Measurements from ENCODE around the gene TRABD2B.

Gene TRABD2B

DNA sequence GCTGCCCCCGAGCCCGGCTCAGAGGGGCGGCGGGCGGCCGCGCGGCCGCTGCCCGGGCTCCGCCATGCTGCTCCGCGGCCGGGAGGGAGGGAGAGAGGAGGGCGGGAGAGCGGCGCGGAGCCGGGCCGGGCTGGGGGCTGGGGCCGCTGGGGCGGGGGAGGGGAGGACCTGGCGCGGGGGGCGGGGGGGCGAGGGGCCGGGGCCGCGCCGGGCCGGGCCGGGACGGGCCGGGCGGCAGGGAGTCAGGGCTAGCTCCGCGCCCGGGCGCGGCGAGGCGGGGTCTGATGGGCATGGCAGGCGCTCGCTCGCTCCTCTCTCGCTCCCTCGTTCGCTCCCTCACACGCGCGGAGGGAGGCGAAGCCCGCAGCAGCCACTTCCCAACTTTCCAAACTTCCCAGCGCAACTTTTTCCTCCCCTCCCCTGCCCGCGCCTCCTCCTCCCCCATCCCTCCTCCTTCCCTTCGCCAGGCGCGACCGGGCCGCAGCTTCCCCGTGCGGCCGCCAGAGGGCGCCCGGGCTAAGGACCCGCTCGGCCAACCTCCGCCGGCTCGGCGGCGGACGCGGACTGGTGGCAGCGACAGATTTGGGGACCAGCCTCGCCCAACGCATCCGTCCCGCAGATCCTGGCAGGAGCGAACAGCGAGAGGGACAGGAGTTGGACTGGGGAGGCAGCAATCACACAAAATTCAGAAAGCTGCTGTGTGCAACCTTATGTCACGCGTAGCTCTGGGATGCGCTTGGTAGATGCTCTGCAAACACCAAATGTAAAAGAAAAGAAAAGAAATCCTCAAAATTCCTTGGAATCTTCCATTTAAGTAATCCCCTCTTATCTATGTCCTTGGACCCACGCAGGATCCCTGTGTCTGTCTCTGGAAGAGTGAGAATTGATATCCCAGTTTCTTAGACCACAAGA, at the start of gene TRABD2B:
TSS of gene TRABD2B (minus strand) at position 97 of the 912 bp plus-strand sequence.
- peak; percentile 62 for DNase-seq

DNA sequence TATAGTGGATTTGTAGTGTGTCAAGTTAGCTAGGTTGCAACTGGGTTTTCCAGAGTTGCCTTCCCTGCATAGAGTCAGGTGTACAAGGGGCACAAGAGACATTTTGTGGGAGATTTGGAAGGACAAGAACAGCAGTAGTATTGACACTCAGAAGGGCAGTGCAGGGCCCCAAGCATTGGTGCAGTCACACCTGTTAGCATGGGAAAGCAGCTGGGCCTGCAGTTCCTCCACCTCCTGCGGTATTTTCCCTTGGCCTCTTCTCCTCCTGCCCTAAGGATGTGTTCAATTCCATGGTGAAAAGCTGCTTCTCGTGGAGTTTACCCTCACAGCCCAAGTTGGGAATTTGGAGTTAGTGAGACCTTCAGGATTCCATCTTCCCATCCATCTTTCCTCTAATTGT, 47.1 kb upstream of the TRABD2B start:
- DNase-seq = no peak

DNA sequence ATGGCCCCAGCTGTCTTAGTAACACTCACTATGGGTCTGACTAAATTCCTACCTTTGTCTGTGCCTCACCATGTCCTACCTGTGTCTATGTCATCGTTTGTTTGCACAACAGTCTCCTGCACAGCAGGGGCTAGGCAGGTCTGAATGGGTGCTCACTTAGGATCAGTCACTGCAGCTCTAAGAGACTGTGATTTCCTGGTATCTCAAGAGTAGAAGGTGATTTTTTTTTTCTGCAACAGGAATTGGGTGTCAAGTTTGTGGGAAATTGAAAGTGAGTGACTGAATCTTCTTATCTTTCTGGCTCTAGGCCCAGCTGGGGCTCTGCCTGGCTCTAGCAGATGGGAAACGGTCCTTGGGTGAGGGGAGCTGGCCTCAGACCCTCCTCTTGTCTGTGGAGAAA, 46.4 kb upstream of the TRABD2B start:
- no peak for DNase-seq

DNA sequence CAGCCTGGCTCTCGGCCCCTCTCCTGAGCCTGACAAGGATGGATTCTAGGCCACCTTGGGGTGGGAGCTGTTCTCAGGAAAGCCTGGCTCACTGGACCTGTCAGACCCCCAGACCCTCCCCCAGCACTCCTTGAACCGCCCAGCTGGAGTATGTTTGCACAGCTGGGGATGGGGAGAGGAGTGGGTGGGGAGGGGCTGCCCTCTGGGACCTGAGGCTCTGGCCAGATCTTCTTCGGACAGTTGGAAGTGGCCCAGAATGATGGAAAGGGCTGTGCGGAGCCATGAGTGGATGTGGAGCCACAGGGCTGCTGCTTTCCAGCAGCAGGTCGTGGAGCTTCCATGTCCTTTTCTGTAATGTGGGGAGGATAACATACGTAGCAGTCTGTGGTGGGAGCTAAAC, 43.0 kb upstream of the TRABD2B start:
- no peak for DNase-seq

DNA sequence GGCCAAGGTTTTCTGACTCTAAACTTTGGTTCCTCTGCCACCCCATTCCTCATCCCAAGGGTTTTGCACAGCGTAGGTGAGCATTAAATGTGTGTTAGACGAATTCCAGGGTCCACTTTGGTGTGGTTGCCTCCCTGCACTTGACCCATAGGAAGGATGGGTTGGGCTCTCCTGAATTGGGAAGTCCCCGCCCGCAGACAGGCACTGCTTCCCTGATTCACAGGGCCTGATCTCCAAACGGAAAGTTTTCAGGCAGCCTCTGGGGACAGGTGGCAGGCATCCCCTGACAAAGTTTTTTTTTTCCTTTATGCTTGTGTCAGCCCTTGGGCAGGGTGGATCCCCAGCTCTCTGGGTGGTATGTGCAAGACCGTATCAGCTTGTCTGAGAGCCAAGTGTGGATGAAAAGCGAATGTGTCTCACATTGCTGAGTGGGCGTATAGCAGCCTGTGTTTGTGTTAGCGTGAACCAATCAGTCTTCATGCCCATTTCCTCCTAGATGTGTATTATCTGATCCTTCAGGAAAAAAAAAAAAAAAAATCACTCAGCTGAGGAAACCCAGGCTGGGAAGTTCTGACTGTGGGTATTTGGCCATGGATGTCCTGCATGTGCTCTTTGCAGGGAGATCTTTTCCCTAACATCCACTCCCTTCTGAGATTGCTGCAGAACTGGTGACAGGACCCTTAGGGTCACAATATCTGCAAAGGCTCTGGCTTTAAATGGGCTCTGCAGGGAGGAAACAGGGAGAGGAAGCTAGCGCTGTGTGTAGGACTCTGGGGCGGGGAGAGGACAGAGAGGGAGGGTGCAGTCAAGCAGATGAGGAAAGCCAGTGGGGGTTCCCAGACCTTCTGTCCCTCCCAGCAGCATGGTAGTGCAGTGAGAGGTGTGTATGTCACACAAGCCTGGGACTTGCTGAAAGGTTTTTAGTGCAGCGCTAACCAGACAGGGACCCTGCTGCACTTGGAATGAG, 42.2 kb upstream of the TRABD2B start:
- DNase-seq = no peak

DNA sequence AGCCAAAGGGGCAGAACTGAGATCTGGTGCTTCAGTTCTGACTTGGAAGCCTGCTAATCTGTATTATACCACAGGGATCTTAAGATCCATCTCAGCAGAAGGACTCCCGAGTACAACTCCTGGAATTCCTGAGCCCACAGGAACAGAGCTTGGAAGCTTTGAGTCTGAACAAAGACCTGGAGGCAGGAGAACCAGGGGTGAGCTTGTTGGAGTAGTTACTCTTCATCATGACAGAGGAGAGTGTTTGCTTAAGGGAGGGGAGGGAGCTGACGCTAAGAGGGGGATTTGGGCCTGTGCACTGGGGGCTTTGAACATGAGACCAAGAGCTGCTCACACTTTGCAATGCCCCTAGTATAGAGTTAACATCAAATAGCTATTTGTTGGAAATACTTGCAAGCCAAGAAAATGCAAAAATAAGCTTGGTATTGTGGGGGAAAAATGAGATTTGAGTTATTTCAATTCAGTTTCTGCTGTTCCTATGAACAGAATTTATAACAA, 41.1 kb upstream of the TRABD2B start:
- DNase-seq = no peak

DNA sequence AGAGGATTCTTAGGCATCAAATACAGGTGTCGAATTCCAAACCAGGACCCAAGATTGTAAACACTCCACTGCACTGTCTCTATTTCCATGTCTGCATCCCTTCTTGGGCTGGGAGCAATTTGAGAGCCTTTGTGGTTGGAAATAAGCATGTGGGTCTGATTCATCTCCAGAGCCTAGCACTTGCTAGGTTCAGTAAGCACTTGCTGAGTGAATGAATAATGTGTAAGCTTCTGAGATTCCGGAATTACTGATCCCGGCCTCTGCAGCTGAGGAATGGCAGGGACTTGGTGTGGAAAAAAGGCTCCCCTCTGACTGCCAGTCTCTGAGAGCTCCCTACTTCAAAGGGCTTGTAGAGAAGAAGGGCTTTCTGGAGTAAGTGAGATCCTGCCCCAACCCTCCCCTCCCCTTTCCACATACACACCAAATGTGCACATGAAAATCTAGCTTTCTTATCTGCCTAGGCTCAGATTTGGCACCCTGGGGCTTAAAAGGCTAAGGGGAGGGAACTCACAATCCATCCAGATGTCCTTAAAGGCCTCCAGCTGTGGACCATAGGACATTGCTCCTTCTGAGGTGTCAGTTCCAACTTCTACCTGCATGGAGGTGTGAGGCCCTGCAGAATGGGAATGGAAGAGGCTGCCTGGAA, 39.6 kb upstream of the TRABD2B start:
- DNase-seq = no peak

DNA sequence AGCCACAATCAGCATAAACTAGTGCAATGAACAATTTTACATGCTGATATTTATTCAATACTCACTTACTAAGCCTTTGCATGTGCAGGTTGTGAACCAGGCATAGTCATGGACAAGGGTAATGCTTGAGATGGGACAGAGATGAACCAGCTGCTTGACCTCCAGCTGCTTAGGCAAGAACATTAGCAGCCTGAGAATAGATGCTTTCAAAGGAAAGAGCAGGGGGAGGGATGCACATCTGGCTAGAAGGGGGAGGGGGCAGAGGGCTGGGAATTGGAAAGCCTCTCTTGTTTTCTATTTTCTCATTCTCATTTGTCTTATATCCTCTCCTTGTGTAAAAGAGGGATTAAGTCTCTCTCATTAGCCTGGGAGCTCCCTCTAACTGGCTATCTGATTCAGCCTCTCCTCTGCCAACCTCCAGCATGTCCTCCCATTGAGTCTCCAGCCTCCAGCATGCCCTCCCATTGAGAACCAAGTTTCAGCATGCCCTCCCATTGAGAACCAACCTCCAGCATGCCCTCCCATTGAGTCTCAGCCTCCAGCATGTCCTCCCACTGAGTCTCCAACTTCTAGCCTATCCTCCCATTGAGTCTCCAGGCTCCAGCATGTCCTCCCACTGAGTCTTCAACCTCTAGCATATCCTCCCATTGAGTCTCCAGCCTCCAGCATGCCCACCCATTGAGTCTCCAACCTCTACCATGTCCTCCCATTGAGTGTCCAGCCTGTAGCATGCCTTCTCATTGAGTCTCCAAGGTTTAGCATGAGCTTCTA, 38.4 kb upstream of the TRABD2B start:
- DNase-seq = no peak

DNA sequence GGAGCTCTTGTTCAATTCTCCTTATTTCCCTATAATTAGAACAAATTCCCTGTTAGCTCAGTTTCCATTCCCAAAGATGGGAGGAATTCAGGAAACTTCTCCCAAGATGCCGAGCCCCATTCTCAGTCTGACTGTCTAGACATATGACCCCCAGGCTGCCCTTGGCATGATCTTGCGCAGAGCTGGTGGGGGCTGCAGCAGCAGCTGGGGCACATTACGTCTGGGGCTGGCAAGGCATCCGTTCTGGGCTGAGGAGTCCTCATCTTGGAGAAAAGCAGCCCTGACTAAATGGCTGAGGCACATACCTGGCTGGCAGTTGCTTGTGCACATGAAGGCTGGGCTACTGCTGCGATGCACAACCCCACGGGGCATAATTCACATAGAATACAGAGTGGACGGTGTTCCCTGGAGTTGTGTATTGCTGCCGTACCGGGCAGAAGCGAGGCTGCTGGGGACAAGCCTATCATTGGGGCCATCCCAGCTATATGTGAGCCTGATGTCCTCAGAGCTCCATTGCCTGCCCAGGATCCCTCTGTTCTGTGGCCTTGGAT, 36.4 kb upstream of the TRABD2B start:
- no peak for DNase-seq

DNA sequence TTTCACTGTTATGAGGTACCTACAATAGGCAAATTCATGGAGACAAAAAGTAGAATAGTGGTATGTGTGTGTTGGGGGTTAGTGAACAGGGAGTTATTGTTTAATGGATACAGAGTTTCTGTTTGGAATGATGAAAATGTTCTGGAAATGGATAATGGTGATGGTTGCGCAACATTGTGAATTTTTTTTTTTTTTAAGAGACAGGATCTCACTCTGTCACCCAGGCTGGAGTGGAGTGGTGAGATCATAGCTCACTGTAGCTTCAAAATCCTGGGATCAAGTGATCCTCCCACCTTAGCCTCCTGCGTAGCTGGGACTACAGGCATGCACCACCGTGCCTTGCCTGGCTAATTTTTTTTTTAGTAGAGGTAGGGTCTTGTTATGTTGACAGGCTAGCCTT, 34.5 kb upstream of the TRABD2B start:
- DNase-seq = no peak

DNA sequence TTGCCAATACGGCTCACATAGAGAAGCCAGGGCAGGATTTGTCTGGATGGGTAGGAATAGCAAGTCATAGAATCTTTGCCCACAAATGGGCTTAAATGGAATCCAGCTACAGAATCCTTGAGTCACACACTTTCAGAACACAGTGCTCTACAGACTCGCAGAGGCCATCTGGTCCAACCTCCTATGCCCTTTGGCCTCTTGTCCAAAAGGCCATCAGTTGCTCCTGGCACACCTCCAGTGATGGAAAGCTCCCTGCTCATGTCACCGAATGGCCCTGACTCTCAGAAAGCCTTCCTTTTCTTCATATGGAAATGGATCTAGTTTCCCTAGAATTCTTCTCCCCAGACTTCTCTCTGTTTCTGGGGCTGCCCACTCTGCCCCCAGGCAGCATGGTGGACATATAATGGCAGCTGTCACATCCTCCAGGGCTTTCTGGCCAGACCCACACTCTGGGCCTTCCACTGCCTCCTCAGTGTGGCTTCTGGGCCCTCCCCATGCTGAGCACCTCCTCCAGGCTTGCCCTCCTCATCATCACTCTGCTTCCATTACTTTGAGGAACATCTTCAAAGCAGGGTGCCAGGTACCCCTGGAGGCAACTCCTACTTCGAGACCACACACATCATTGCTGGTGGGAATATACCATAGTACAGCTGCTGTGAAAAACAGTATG, 33.6 kb upstream of the TRABD2B start:
- DNase-seq = no peak

DNA sequence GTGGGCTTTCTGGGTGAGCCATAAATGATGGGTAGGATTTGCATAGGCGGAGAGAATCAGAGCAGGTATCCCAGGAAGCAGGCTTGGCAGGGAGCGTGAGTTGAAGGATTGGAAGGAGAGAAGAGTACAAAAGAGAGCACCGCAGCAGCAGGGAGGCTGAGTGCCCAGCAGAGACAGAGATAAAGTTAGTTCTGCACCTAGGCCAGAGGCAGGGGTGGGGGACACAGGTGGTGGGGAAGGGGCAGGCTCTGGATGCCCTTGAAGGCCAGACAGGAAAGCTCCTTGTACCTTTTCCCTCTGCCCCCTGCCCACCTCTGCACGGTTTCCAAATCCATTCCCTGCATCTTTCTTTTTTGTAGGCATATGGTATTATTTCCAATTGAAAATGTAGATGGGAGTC, 33.0 kb upstream of the TRABD2B start:
- no peak for DNase-seq

DNA sequence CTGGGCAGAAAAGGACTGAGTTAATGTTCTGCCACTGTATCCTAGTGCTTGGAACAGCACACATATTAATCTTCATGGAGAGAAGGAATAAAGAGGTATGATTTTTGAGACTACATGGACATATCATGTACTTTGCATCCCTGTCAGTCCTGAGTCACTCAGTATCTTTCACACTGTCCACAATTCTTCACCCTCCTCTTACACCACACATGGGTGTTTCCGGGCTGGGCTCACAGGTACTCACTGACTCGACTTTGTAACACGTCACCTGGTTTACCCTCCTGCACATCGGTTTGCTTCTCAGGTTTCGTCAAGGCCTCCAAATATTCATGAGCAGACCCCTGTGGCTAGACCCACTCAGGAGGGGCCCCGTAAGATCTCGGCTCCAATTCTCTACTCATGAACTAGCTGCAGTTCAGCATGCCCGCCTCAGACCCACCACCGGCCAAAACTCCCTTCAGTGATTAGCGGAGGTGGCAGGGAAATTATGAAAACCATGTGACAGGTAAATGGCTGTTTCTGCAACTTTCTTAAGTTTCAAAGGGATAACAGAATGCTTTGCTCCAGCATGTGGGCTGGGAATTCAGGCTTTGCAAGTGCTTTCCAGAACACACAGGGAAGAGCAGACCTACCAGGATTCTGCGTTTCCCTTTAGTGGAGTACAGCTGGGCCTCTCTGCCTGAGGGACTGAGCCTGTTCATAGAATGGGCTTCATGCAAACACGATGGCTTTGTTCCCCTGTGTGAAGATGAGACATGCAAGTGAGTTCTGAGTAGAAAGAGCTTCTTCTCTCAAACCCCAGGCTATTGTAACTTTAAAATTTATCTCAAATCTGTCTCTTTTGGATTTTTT, 31.3 kb upstream of the TRABD2B start:
- DNase-seq = no peak

DNA sequence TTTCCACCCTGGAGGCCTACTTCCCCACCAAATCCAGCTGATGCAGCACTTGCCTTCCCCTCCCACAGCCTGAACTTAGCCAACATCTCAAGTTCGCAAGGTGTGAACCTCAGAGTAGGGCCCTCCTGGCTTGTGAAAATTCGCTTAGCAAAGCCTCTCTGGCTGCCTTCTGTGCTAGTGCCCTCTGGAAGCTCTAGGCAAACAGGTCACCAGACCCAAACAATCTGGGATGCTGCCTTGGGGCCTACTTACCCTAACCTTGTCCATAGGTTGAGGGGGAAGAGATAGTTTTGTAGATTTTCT, 30.3 kb upstream of the TRABD2B start:
- no peak for DNase-seq

DNA sequence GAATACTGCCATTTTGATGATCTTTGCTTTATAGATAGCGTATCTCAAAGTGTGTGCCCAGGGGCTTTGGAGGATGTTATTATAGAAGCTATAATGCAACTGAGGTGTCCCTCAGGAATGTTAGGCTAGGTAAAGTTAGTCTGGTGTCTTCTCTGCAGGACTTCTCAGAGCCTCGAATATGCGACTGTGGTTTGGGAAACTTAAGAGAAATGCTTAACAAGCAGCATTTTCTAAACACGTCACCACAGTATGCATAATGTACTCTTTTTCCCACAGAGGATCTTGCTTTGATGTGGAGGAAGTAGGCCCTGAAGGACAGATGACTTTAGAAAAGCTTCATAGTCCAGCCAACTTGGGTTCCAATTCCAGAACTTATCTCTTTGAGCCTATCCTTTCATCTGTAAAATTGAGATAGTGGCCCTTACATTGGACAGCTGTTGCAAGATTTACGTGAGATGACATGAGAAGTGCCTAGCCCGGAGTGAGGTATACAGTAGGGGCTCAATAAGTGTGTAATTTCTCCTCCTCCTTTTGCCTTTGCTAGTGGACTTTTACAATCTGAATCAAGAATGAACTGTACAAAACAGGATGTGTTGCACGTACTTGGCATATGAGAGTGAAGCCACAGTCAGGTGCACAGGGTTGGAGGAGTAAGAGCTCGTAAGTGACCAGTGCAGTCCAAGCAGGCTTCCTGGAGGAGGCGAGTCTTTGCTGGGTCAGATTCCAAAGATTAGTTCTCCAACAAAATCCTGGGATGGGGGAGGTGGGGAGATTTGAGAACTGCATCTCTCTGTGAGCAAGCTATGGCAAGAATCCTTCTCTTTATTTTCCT, 29.7 kb upstream of the TRABD2B start:
- DNase-seq = no peak

DNA sequence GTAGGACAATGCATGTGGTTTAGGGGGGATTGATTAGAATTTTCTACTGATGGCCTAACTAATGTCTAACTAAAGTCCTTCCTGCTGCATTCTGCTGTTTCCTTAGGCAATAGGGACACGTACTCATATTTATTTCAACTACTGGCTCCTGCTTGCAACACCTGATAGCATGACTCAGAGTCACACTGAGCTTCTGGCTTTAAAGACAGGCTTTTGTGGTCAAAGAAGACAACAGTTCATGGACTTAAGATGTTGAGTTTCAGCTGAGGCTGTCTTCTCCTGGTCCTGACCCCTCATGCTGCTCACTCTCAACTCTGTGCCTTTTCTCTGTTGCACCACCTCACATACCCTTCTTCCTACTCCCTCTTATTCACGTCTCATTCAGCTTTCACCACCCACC, 29.1 kb upstream of the TRABD2B start:
- DNase-seq = no peak

DNA sequence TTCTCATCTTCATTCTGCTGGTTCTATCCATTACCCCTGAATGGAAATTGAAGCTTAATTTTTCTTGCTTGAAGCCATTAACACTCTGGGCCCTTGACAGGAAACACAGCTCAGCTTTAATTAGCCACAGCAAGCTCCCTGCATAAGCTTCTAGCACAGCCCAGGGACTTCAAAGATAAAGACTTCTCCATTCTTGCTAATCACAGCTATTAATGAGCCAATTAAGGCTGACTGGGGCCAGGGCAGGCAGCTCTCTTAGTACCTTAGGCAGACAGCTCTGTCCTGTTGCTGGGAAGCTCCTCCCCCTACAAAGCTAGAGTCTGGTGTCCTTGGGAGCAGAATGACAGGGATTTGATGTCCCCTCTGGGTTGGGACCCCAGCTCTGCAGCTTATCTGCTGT, 27.9 kb upstream of the TRABD2B start:
- no peak for DNase-seq

DNA sequence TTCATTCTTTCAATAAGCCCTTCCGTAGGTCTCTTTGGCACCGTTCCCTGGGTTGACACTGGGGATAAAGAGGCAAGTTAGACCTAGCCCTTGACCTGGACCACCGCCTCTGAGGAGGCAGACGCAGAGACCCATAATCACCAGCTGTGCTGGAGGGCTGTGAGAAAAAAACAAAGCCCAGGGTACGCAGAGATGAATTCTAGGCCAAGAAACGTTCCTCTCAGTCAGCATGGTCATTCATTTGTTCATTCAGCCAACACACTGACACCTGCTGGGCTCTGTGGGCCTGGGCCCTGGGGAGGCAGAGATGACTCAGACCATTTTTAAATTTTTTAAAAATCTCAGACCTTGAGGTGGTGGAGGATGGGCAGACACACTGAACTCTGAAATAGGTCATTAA, 26.3 kb upstream of the TRABD2B start:
- DNase-seq = no peak

DNA sequence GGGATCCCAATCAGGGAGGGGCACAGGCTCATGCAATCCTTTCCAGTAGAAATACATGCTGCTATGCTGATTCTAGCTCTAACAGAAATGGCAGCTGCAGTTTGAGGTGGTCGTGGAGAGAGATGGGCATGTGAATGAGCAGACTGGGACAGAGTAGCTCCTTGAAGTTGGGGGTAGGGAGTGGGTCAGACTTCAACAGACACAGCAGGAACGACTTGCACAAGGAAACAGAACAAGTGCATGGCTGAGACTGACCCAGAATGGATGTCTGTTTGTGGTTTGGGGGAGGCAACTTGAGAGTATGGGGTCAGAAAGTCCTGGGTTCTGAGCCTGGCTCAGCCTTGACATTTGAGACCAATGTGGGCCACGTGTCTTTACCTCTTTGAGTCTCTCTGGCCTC, 25.1 kb upstream of the TRABD2B start:
- DNase-seq = no peak

DNA sequence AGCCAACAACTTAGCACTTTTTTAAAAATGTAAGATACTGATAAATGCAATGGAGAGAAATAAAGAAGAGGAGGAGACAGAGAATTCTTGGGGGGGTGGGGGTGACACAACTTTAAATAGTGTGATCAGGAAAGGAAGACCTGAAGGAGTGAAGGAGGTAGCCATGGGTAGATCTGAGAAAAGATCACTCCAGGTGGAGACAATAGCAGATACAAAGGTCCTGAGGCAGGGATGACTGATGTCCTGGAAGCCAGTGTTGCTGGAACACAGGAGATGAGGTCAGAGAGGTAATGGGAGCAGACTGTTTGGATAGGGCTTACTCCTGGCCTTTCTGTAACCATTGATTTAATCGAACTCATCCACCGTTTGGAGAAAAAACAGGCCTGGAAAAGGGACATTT, 24.6 kb upstream of the TRABD2B start:
- DNase-seq = no peak

Measured in CD4-positive, alpha-beta T cell treated with Interleukin-6 for 4 hours (primary cell).